ENCODE measurements around the gene ZNF853. TPM values are rescaled to one million over a fixed set of nuclear protein-coding genes. Genes with fewer than 3 reads are reported as not detected.

ZNF853 gene
- total RNA-seq, 1 experiment from 2014 or later, result 3.4 TPM

DNA sequence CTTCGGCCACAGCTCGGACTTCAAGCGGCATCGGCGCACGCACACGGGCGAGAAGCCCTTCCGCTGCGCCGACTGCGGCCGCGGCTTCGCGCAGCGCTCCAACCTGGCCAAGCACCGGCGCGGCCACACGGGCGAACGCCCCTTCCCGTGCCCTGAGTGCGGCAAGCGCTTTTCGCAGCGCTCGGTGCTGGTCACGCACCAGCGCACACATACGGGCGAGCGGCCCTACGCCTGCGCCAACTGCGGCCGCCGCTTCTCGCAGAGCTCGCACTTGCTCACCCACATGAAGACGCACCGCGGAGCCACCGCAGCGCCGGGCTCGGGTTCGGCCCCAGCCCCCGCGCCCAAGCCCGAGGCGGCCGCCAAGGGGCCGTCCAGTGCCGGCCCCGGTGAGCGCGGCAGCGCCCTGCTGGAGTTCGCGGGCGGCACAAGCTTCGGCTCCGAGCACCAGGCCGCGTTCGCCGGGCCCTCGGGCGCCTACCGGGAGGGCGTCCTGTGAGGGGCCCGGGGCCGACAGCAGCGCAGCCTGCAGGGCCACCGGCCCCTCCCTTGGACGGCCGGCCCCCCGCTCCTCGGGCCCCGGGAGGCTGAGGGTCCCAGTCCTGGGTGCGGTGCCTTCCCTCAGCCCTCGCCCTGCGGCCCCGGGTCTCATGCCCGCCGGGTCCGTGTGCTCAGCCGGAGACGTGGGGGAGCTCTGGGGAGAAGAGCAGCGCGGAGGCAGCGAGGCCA is 38.9 kb downstream of the ZNF853 start:
- Histone ChIP-seq H3K36me3 (ENCODE audit: insufficient read depth, low read length, poor library complexity, severe bottlenecking) (peaks cover 18% of the 10 kb centered on the region), H3K4me3 (ENCODE audit: low read depth, low read length, poor library complexity, severe bottlenecking) (no peak overlapping the region), H3K27ac (ENCODE audit: low read depth, low read length, poor library complexity, severe bottlenecking) (no peak overlapping the region), H3K4me1 (ENCODE audit: insufficient read depth, low read length, poor library complexity, severe bottlenecking) (peaks cover 3% of the 10 kb centered on the region), H3K9me3 (ENCODE audit: low read depth, low read length, poor library complexity, severe bottlenecking) (no peaks in the 10 kb centered on the region), H3K27me3 (replicated peaks; ENCODE audit: insufficient read depth, low read depth, low read length, poor library complexity) (no peaks in the 10 kb centered on the region)
- intact Hi-C loops (cut with micrococcal nuclease; ENCODE audit: unreplicated experiment), result no loop called here
- no peak for DNase-seq (ENCODE audit: low spot score)
- BruUV-seq (replicated peaks), result no TSS peak
- TF ChIP-seq, protein P1, sequence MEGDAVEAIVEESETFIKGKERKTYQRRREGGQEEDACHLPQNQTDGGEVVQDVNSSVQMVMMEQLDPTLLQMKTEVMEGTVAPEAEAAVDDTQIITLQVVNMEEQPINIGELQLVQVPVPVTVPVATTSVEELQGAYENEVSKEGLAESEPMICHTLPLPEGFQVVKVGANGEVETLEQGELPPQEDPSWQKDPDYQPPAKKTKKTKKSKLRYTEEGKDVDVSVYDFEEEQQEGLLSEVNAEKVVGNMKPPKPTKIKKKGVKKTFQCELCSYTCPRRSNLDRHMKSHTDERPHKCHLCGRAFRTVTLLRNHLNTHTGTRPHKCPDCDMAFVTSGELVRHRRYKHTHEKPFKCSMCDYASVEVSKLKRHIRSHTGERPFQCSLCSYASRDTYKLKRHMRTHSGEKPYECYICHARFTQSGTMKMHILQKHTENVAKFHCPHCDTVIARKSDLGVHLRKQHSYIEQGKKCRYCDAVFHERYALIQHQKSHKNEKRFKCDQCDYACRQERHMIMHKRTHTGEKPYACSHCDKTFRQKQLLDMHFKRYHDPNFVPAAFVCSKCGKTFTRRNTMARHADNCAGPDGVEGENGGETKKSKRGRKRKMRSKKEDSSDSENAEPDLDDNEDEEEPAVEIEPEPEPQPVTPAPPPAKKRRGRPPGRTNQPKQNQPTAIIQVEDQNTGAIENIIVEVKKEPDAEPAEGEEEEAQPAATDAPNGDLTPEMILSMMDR (conservative IDR thresholded peaks at IDR 0.05; ENCODE audit: low read depth, low read length), result no peak
- no peak for TF ChIP-seq EZH2 (IDR thresholded peaks at IDR 0.05; ENCODE audit: borderline replicate concordance, low read depth, low read length, poor library complexity, severe bottlenecking)
- ChIA-PET CTCF (no interaction called here), POLR2A (ENCODE audit: low non-redundant PET) (no interaction called here)

DNA sequence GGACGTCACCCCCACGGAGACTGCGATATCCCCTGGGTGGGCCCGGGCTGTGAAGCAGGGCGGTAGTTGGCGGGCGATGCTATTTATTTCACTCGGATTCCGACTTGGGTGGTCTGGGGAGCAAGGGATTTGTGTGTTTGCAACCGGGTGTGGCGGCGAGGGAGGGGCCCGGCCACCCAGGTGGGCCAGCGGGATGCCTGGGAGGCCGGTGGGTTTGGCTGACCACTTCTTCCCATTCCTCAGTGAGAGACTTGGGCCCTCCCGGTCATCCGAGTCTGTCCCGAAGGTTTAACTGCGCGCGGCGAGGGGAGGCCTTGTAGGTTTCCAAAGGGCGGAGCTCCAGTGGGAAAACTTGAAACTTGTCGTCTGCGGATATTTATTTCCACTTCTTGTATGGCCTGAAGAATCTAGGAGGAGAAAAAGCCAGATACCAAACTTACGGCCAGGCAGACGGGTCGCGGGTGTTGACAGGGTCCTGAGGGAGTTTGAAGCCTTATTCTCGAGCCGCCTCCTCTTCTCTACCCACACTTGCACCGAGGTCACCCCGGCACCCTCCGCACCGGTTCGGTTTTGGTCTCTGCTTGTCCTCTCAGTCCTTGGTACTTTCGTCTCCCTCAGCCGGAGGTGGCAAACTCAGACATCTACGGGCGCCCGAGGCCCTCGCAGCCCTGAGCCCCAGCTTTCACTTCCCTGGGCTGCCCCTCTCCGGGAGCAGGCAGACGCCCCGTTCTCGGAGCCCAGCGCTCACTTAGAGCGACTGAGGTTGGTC is 39.6 kb downstream of the ZNF853 start:
- intact Hi-C loops (cut with micrococcal nuclease; ENCODE audit: unreplicated experiment), result no loop called here
- Histone ChIP-seq H3K27me3 (replicated peaks; ENCODE audit: insufficient read depth, low read depth, low read length, poor library complexity) (no peaks in the 10 kb centered on the region), H3K4me3 (ENCODE audit: low read depth, low read length, poor library complexity, severe bottlenecking) (no peak overlapping the region), H3K4me1 (ENCODE audit: insufficient read depth, low read length, poor library complexity, severe bottlenecking) (peaks cover 7% of the 10 kb centered on the region), H3K36me3 (ENCODE audit: insufficient read depth, low read length, poor library complexity, severe bottlenecking) (peaks cover 18% of the 10 kb centered on the region), H3K9me3 (ENCODE audit: low read depth, low read length, poor library complexity, severe bottlenecking) (no peaks in the 10 kb centered on the region), H3K27ac (ENCODE audit: low read depth, low read length, poor library complexity, severe bottlenecking) (no peak overlapping the region)
- TF ChIP-seq, protein P1 (conservative IDR thresholded peaks at IDR 0.05; ENCODE audit: low read depth, low read length), result no peak
- no peak for TF ChIP-seq EZH2 (IDR thresholded peaks at IDR 0.05; ENCODE audit: borderline replicate concordance, low read depth, low read length, poor library complexity, severe bottlenecking)
- no peak for DNase-seq (ENCODE audit: low spot score)
- ChIA-PET CTCF (no interaction called here), POLR2A (ENCODE audit: low non-redundant PET) (no interaction called here)
- no TSS peak for BruUV-seq (replicated peaks)

DNA sequence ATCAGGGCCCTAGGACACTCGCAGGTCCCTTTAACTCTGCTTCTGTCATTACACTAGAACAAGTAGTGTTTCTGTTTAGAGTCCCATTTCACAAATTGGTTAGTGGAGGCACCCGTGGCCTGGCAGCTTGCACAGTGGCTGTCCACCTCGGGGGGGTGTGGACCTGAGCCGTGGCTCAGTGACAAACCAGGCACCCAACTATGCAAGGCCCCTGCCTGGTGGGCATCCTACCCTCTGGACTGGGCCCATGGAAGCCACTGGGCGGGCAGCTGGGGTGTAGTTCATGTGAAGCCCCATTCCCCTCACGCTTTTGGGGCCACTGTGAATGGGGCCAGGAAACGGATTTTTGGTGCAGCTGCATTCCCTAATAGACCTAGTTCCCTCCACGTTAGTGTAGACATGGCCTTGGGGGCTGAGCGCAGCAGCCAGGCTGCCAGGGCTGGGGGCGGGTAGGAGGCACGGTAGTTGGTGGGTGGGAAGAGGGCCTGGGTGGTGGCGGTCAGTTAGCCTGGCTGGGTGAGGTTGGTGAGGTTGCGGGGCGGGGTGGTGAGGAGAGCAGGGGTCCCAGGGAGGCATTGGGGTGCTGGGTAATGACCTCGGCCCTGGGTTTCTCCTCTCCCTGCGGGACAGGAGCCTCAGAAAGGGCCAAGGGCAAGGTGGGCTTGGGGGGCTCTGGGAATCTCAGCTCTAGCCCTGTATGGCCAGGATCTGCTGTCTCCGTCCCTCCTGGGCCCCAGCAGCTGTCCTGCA is 40.4 kb downstream of the ZNF853 start:
- intact Hi-C loops (cut with micrococcal nuclease; ENCODE audit: unreplicated experiment), result no loop called here
- H3K36me3 ChIP-seq (ENCODE audit: insufficient read depth, low read length, poor library complexity, severe bottlenecking), result peaks cover 18% of the 10 kb centered on the region
- no peak for DNase-seq (ENCODE audit: low spot score)
- POLR2A ChIA-PET (ENCODE audit: low non-redundant PET), result no interaction called here
- no peak overlapping the region for H3K27ac ChIP-seq (ENCODE audit: low read depth, low read length, poor library complexity, severe bottlenecking)
- BruUV-seq (replicated peaks), result no TSS peak
- CTCF ChIA-PET, result no interaction called here
- H3K4me3 ChIP-seq (ENCODE audit: low read depth, low read length, poor library complexity, severe bottlenecking), result no peak overlapping the region
- no peaks in the 10 kb centered on the region for H3K27me3 ChIP-seq (replicated peaks; ENCODE audit: insufficient read depth, low read depth, low read length, poor library complexity)
- peaks cover 7% of the 10 kb centered on the region for H3K4me1 ChIP-seq (ENCODE audit: insufficient read depth, low read length, poor library complexity, severe bottlenecking)
- no peak for TF ChIP-seq EZH2 (IDR thresholded peaks at IDR 0.05; ENCODE audit: borderline replicate concordance, low read depth, low read length, poor library complexity, severe bottlenecking)
- TF ChIP-seq, protein P1 (conservative IDR thresholded peaks at IDR 0.05; ENCODE audit: low read depth, low read length), result no peak
- no peaks in the 10 kb centered on the region for H3K9me3 ChIP-seq (ENCODE audit: low read depth, low read length, poor library complexity, severe bottlenecking)
